ENCODE results near the gene DHX58. TPM values are rescaled to one million over a fixed set of nuclear protein-coding genes. Genes with fewer than 3 reads are reported as not detected.

Gene DHX58
- total and polyA plus RNA-seq, 2 of the 4 experiments (the other 2 are of a cell fraction) = 1.1 to 2.8 TPM

- POLR2A ChIA-PET (ENCODE audit: unreplicated experiment) = no interaction called here
- dilution Hi-C loops (cut with HindIII; ENCODE audit: low sequenced_read_pairs, unreplicated experiment) = no loop called here
Measured at GRCh38 chr17:42160531-42160910, 48.0 kb upstream of the DHX58 start.

More at GRCh38 chr17:42160531-42160910, 48.0 kb upstream of the DHX58 start:
- no peak overlapping the region for H2AK5ac ChIP-seq (ENCODE audit: low read depth, low read length)
- no peaks in the 10 kb centered on the region; the same call in 1 of the 2 replicates for H3K4me1 ChIP-seq (ENCODE audit: control insufficient read depth, insufficient read depth, low read length)
- H3K27me3 ChIP-seq (ENCODE audit: control insufficient read depth, insufficient read depth, low read length) = no peaks in the 10 kb centered on the region
- no peak overlapping the region for H2AK9ac ChIP-seq (replicated peaks; ENCODE audit: low read depth, low read length, poor library complexity)
- H3K79me1 ChIP-seq (ENCODE audit: low read depth in 1 of 2, low read length in 2 of 2) = peaks cover 0 to 7% of the 10 kb centered on the region in 2 experiments; a peak in 2 of 4 replicates
- H3K4me2 ChIP-seq (ENCODE audit: low read depth, low read length) = no peak overlapping the region
- no peak overlapping the region for H3K27ac ChIP-seq (ENCODE audit: insufficient read depth, low read length)
- H3K23ac ChIP-seq (ENCODE audit: low read depth, low read length) = no peak overlapping the region
- H4K20me1 ChIP-seq (ENCODE audit: insufficient read depth, low read length) = no peaks in the 10 kb centered on the region
- H3K4me3 ChIP-seq (ENCODE audit: insufficient read depth, low read depth, low read length) = no peak overlapping the region
- H3K14ac ChIP-seq (replicated peaks; ENCODE audit: low read depth, low read length) = no peak overlapping the region
- no peak overlapping the region for H4K91ac ChIP-seq (ENCODE audit: insufficient read depth, low read depth, low read length)
- no peak overlapping the region for H3K56ac ChIP-seq (ENCODE audit: extremely low read depth, insufficient read depth, low read length)
- CTCF ChIA-PET = no interaction called here
- no peaks in the 10 kb centered on the region for H3K36me3 ChIP-seq (ENCODE audit: control insufficient read depth, insufficient read depth, low read length)
- no peak overlapping the region for H2BK5ac ChIP-seq (ENCODE audit: low read depth, low read length, poor library complexity, severe bottlenecking)
- H4K8ac ChIP-seq (ENCODE audit: low read depth in 2 of 2, low read length in 2 of 2) = no peak overlapping the region
- no peak overlapping the region for H2BK15ac ChIP-seq (ENCODE audit: low read depth, low read length)
- H3K9ac ChIP-seq (ENCODE audit: low read depth, low read length) = no peak overlapping the region
- H2AFZ ChIP-seq (replicated peaks; ENCODE audit: low read length, poor library complexity) = no peak overlapping the region
- no peak overlapping the region for H2BK120ac ChIP-seq (ENCODE audit: low read depth, low read length)
- H3K9me1 ChIP-seq (ENCODE audit: insufficient read depth, low read length) = 0 out of 2 replicates have a peak, but pooled peaks cover 4% of the 10 kb centered on the region
- no peak overlapping the region for H3K18ac ChIP-seq (ENCODE audit: low read depth, low read length)
- TF ChIP-seq CTCF (conservative IDR thresholded peaks at IDR 0.05; ENCODE audit: low read depth, low read length) (no peak), RAD21 (IDR thresholded peaks at IDR 0.05; ENCODE audit: low read length) (no peak), MAZ (IDR thresholded peaks at IDR 0.05; ENCODE audit: borderline replicate concordance, low read depth, low read length) (no peak), POLR2A (IDR thresholded peaks at IDR 0.05; ENCODE audit: low read depth, low read length) (no peak), BHLHE40 (IDR thresholded peaks at IDR 0.05; ENCODE audit: low read depth, low read length) (no peak), CHD1 (IDR thresholded peaks at IDR 0.05; ENCODE audit: low read depth, low read length) (no peak), FOS (IDR thresholded peaks at IDR 0.05; ENCODE audit: low read depth, low read length) (no peak), RCOR1 (IDR thresholded peaks at IDR 0.05; ENCODE audit: insufficient replicate concordance, low read length) (no peak), RFX5 (IDR thresholded peaks at IDR 0.05; ENCODE audit: low read depth, low read length) (no peak)
- WGBS, 2 experiments (ENCODE audit: extremely low coverage in 2 of 2, insufficient read length in 1 of 2) = no CpG with 5 or more reads among the region's 7 CpGs
- in situ Hi-C loops (cut with MboI; ENCODE audit: low sequenced_read_pairs) (no loop called here), intact Hi-C loops (cut with micrococcal nuclease) (no loop called here)
- ATAC-seq (ENCODE audit: low read depth) = no peak
- H3K4ac ChIP-seq (ENCODE audit: low read depth, low read length) = no peak overlapping the region
- BruUV-seq (replicated peaks) = no TSS peak
- no peak overlapping the region for H2BK20ac ChIP-seq (ENCODE audit: low read depth, low read length)
- no peaks in the 10 kb centered on the region for H3K9me3 ChIP-seq (ENCODE audit: control insufficient read depth, insufficient read depth, low read length)
- no peak overlapping the region for H4K5ac ChIP-seq (ENCODE audit: low read depth, low read length)
- DNase-seq = no peak
